ENCODE measurements around the gene ARHGAP29. TPM values are rescaled to one million over a fixed set of nuclear protein-coding genes. Genes with fewer than 3 reads are reported as not detected.

Gene ARHGAP29
- total RNA-seq, 6 donors from 2014 or later: 43.8 to 87.5 (median 49.0) TPM

DNA sequence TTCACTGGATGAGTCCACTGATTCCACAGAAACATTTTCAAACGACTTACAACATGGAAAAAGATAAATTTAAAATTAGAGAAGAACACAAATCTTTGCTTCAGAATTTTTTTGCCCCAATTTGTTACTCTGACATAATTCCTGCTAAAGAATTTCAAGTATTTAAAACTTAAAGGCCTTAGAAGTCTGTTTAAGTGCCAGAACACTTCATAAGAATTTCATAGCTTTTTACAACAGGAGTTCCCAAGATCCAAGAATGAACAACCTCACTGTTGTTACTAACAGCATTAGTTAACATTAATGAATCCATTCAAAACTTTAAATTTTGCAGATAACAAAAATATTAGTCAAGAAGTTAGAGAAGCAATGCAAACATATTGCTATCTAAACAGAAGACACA is 31.7 kb downstream of the ARHGAP29 start:
- TF ChIP-seq, protein P1, sequence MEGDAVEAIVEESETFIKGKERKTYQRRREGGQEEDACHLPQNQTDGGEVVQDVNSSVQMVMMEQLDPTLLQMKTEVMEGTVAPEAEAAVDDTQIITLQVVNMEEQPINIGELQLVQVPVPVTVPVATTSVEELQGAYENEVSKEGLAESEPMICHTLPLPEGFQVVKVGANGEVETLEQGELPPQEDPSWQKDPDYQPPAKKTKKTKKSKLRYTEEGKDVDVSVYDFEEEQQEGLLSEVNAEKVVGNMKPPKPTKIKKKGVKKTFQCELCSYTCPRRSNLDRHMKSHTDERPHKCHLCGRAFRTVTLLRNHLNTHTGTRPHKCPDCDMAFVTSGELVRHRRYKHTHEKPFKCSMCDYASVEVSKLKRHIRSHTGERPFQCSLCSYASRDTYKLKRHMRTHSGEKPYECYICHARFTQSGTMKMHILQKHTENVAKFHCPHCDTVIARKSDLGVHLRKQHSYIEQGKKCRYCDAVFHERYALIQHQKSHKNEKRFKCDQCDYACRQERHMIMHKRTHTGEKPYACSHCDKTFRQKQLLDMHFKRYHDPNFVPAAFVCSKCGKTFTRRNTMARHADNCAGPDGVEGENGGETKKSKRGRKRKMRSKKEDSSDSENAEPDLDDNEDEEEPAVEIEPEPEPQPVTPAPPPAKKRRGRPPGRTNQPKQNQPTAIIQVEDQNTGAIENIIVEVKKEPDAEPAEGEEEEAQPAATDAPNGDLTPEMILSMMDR (IDR thresholded peaks at IDR 0.05): no peak
- TF ChIP-seq POLR2AphosphoS5 (IDR thresholded peaks at IDR 0.05): no peak
- no peak for TF ChIP-seq POLR2A (IDR thresholded peaks at IDR 0.05)
- TF ChIP-seq EP300 (IDR thresholded peaks at IDR 0.05): no peak
- peaks cover 0 to 15% (median 3%) of the 10 kb centered on the region in 4 donors for H3K4me1 ChIP-seq
- DNase-seq: no peak
- ATAC-seq (ENCODE audit: low FRiP score in 2 of 2): no peak
- WGBS, 2 donors: 30 to 35% methylated on average over 1 of the region's 1 CpG
- no peaks in the 10 kb centered on the region for H3K27me3 ChIP-seq
- H3K4me3 ChIP-seq: no peak overlapping the region
- H3K9me3 ChIP-seq: no peaks in the 10 kb centered on the region
- peaks cover 5 to 77% (median 13%) of the 10 kb centered on the region in 4 donors for H3K36me3 ChIP-seq
- no peak overlapping the region for H3K27ac ChIP-seq

DNA sequence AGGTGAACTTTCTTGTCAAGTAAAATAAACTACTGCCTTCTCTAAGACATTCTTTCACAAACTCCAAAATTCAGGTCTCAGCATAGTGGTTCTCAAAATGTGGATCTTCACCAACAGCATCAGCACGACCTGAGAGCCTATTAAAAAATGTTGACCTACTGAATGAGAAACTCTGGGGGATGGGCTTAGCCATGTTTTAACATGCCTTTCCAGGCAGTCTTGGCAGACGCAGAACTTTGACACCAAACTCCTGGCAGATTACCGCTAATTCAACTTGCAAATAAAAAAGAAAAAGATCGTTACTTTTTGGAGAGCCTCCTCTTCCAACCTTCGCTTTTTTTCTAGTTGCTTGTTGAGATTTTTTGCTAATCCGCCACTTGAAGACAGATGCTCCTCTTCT is 35.1 kb downstream of the ARHGAP29 start:
- Histone ChIP-seq H3K9me3 (no peaks in the 10 kb centered on the region), H3K27me3 (no peaks in the 10 kb centered on the region), H3K4me3 (no peak overlapping the region), H3K36me3 (peaks cover 5 to 68% (median 11%) of the 10 kb centered on the region in 4 donors), H3K4me1 (peaks cover 0 to 8% (median 0%) of the 10 kb centered on the region in 4 donors), H3K27ac (no peak overlapping the region)
- WGBS, 2 donors: 84 to 87% methylated on average over 6 of the region's 6 CpGs
- DNase-seq (no peak), ATAC-seq (ENCODE audit: low FRiP score in 2 of 2) (no peak)
- TF ChIP-seq, protein P1 (IDR thresholded peaks at IDR 0.05): no peak
- TF ChIP-seq EP300 (IDR thresholded peaks at IDR 0.05) (no peak), POLR2AphosphoS5 (IDR thresholded peaks at IDR 0.05) (no peak), POLR2A (IDR thresholded peaks at IDR 0.05) (no peak)

DNA sequence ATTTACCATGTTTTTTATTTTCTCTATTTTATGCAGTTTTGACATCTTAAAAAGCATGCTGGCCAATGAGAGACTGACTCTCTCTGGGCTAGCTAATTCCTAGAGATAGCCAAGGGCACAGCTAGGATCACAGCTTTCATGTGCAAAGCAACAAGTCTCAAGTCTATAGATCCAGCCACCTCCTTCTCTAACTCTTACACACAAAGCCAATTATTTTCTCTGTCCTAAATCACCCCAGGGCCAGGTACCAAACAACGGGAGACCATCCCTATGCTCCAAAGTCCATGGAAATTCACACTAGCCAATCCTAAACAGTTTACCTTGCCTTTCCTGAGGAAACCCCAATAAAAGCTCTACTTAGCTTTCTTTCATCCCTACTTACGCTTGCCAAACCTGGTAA is 38.0 kb downstream of the ARHGAP29 start:
- 87 to 92% methylated on average over 2 of the region's 2 CpGs for WGBS, 2 donors
- DNase-seq (no peak), ATAC-seq (ENCODE audit: low FRiP score in 2 of 2) (no peak)
- no peak for TF ChIP-seq POLR2A (IDR thresholded peaks at IDR 0.05)
- TF ChIP-seq EP300 (IDR thresholded peaks at IDR 0.05): no peak
- no peak for TF ChIP-seq POLR2AphosphoS5 (IDR thresholded peaks at IDR 0.05)
- TF ChIP-seq, protein P1 (IDR thresholded peaks at IDR 0.05): no peak
- Histone ChIP-seq H3K9me3 (no peaks in the 10 kb centered on the region), H3K27me3 (no peaks in the 10 kb centered on the region), H3K4me1 (peaks cover 0 to 3% (median 0%) of the 10 kb centered on the region in 4 donors), H3K36me3 (peaks cover 5 to 50% (median 11%) of the 10 kb centered on the region in 4 donors), H3K4me3 (no peak overlapping the region), H3K27ac (peak overlapping the region in 1 of 4 donors; percentile 19)

DNA sequence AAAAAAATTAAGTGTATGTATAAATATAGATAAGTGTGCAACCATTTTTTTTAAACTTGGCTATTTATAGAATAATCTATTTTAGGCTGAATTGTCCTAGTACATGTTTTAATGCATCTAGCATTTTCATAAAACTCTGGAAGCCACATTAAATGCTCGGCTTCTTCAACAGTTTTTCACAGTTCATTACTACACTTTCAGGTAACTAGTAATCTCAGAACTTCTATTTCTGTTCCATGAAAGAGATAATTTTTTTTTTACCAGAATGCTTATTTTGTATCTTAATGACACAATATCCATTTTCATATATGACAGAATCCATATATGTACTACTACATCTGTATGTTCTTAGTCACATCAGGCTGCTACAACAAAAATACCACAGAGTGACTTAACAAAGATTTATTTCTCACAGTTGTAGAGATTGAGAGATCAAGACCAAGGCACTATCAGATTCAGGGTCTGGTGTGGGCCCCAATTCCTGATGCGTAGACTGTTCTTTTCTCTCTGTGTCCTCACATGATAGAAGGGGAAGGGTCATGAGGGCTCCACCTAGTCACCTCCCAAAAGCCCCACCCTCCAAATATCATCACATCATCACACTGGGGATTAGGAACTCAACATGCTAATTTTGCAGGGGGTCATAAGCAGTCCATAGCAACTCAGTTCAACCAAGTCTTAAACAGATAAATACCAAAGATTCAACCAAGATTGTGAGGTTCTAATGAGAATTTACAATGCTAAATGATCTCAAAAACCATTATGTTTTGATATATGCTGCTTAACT is 43.1 kb downstream of the ARHGAP29 start:
- DNase-seq: no peak
- ATAC-seq (ENCODE audit: low FRiP score in 2 of 2): no peak
- Histone ChIP-seq H3K9me3 (no peaks in the 10 kb centered on the region), H3K27ac (no peak overlapping the region), H3K4me3 (no peak overlapping the region), H3K4me1 (peaks cover 0 to 3% (median 0%) of the 10 kb centered on the region in 4 donors), H3K36me3 (peaks cover 0 to 10% (median 0%) of the 10 kb centered on the region in 4 donors), H3K27me3 (no peaks in the 10 kb centered on the region)
- 89 to 91% methylated on average over 2 of the region's 2 CpGs for WGBS, 2 donors
- TF ChIP-seq POLR2AphosphoS5 (IDR thresholded peaks at IDR 0.05): no peak
- no peak for TF ChIP-seq POLR2A (IDR thresholded peaks at IDR 0.05)
- no peak for TF ChIP-seq EP300 (IDR thresholded peaks at IDR 0.05)
- TF ChIP-seq, protein P1 (IDR thresholded peaks at IDR 0.05): no peak
